ENCODE results near the gene GFAP.

Gene GFAP

GRCh38 chr17:44900894-44901293 lies 14.4 kb downstream of the GFAP start:
- peak; percentile 45 for DNase-seq (ENCODE audit: low spot score)

DNA sequence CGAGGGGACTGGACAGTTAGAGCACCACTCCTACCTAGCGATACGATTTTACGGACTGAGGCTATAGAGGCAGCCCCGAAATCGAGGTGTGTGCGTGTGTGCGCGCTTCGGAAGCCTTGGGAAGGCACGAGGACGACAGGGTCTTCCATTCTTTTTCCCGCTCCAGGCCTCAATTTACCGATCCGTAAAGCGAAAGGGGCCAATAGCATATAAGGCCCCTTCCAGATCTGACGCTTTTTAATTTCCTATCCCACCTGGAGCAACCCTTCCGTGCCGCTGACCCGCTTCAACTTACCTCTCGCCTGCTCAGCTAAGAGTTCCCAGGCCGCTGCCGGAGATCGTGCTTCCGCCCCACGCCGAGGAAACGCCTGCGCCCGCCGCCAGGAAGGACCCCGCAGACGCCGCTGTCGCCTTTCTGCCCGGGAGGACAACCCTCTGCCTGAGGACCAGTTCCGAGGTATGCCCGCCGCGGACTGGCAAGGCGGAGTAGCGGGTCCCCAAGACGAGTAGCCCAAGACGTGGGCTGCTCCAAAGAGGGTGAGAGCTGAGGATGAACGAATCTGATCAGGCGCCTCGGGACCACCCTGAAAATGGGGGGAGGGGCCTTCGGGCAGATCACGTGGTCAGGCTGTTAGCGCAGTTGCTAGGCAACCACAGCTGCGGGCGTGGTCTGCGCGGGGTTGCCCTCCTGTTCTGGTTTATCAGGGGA lies 16.1 kb downstream of the GFAP start, which contains the start of gene EFTUD2:
TSS of gene EFTUD2 (minus strand) at position 372 of the 709 bp plus-strand sequence. CDS start 4,924 bp downstream, outside the sequence.
- peak; percentile 95 for DNase-seq (ENCODE audit: low spot score)

DNA sequence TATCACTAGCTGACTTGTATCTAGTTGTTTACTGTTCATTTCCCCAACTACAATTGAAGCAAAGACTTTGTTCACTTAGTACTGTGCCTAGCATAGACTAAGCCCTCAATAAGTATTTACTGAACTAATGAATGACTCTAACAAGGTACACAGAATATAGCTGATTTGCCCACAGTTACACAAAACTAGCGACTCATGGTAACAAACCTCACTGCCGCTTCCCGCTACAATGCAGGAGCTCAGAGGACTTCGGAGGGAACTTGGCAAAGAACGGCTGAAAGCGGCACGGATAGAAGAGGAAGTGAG lies 16.6 kb downstream of the GFAP start:
- no peak for DNase-seq (ENCODE audit: low spot score)

DNA sequence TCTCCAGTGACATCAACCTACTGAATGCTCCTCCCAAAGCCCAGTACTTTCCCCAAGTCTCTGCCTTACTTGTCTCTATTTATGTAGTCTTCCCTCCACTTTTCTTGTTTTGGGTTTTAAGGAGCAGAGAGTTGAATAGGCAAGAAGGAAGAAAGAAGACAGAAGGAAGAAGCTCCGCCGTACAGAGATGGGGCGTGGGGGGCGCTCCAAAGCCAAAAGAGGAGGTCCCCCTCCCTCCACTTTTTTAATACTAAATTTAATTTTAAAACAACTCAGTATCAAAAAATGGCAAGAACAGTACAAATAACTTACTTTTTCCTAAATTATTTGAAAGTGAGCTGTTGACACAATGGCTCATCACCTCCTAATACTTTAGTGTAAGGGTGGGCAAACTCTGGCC lies 20.7 kb downstream of the GFAP start:
- no peak for DNase-seq (ENCODE audit: low spot score)

DNA sequence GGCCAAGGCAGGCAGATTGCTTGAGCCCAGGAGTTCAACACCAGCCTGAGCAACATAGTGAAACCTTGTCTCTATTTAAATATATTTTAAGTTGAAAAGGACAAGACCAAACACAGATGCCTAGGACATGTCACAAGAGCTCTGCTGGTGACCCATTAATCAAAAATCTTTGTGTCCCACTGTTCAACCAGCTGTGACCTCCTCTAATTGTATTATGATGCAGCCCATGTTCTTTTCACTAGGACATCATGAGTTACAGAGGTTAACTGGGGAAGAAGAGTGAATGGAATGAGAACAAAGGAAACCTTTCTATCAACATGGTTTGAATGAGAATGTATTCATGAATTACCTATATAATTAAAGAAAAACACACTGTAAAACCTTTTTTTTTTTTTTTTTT lies 23.1 kb downstream of the GFAP start:
- no peak for DNase-seq (ENCODE audit: low spot score)

DNA sequence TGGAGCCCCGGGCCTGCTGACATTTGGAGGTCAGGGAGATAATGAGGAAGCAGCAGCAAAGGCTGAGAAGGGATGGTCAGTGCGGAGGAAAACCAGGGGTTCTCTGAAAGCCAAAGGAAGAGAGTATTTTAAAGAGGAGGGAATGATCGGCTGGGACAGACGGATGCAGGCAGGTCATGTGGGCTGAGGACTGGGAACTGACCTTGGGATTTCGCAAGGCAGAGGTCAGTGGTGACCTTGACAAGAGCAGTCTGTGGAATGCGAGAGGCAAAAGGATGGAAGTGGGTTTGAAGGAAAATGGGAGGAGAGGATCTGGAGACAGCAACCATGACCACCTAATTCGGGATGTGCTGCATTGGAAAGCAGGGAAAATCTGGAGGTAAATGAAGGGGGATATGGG lies 26.3 kb downstream of the GFAP start:
- no peak for DNase-seq (ENCODE audit: low spot score)

DNA sequence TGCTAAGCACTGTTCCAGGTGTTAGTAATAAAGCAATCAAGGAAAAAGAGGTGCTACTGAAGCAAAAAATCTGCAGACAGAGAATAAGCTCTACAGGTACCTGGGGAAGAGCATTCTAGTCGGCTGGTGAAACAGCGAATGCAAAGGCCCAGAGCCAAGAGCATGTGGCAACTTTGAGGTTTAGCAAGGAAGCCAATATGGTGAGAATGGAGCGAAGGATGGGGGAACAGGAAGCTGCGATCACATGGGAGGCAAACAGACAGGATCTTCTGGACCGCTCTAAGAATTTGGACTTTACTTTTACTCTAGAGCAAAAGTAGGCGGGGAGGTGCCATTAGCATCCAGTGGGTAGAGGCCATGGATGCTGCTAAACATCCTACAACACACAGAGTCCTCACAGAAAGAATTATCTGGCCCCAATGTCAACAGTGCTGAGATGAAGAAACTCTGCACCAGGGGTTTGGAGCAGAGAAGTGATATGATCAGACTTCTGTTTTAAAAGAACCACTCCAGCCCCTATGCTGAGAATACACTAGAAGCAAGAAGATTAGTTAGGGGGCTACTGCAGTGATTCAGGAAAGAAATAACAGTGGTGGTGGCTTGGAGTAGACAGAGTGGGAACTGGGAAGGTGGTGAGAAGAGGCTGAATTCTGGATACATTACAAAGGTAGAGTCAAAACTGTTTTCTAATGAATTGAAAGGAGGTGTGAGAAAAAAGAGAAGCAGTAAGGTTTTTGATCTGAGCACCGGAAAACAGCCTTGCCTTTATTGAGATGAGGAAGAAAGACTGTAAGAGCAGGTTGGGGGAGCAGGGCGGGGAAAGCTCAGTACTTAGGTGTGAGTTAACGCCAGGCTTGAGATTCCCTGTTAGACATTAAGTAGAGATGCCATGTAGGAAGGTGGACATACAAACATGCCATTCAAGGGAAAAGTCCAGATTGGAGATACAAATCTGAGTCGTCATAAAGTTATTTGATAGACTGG lies 27.0 kb downstream of the GFAP start:
- no peak for DNase-seq (ENCODE audit: low spot score)

GRCh38 chr17:44887016-44887415 lies 28.3 kb downstream of the GFAP start:
- DNase-seq (ENCODE audit: low spot score): no peak

DNA sequence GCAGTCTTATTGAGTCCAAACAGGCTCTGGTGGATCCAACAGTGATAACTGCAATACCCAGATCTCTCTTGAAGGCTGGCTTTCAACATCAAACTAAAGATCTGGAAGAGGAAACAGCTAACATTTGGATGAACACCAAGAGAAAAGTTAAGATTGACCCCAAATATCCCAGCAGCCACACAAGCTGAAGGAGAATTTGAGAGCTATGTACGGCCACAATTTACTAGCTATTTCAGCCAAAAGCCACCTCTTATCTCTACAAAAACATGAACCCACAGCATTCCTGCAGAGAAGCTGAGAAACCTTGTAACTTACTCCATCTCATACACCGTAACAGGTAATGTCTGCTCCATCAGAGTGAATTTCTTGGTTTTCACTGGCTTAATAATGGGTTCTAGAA lies 30.4 kb downstream of the GFAP start:
- no peak for DNase-seq (ENCODE audit: low spot score)

GRCh38 chr17:44881145-44881544 lies 34.2 kb downstream of the GFAP start:
- no peak for DNase-seq (ENCODE audit: low spot score)

GRCh38 chr17:44880062-44880461 lies 35.2 kb downstream of the GFAP start:
- DNase-seq (ENCODE audit: low spot score): no peak

GRCh38 chr17:44879376-44879775 lies 35.9 kb downstream of the GFAP start:
- no peak for DNase-seq (ENCODE audit: low spot score)

- DNase-seq (ENCODE audit: low spot score): peak; percentile 62
Measured at GRCh38 chr17:44878627-44879221, 36.6 kb downstream of the GFAP start.

GRCh38 chr17:44877121-44877520 lies 38.2 kb downstream of the GFAP start:
- DNase-seq (ENCODE audit: low spot score): no peak

GRCh38 chr17:44875761-44876160 lies 39.5 kb downstream of the GFAP start:
- no peak for DNase-seq (ENCODE audit: low spot score)

GRCh38 chr17:44872131-44872768 lies 43.0 kb downstream of the GFAP start:
- no peak for DNase-seq (ENCODE audit: low spot score)

GRCh38 chr17:44871556-44871955 lies 43.7 kb downstream of the GFAP start:
- DNase-seq (ENCODE audit: low spot score): no peak

- DNase-seq (ENCODE audit: low spot score): peak; percentile 15
Measured at GRCh38 chr17:44867841-44868240, 47.5 kb downstream of the GFAP start.

DNA sequence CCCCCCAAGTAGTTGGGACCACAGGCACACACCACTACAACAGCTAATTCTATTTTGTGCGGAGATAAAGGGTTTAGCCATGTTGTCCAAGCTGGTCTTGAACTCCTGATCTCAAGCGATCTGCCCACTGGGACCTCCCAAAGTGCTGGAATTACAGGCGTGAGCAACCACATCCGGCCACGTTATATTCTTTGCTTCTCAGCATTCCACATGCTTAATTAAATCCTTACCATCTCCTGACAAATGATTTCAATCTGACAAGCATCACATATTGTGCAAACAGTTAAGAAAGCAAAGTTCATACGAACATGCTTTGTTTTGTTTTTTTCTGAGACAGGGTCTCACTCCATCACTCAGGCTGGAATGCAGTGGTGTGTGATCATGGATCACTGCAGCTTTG lies 49.4 kb downstream of the GFAP start:
- peak; percentile 43 for DNase-seq (ENCODE audit: low spot score)

- DNase-seq (ENCODE audit: low spot score): peak; percentile 79
Measured at GRCh38 chr17:44865231-44865660, 50.1 kb downstream of the GFAP start.

- no peak for DNase-seq (ENCODE audit: low spot score)
Measured at GRCh38 chr17:44864831-44865230, 50.5 kb downstream of the GFAP start.
